ENCODE data around the gene FBN1. TPM values are rescaled to one million over a fixed set of nuclear protein-coding genes. Genes with fewer than 3 reads are reported as not detected.

The FBN1 gene
- total and polyA plus RNA-seq, 8 donors: 83.1 to 144 (median 94.0) TPM

GRCh38 chr15:48421362-48421761, 224.1 kb downstream of the FBN1 start:
- intact Hi-C loops (cut with DNase I): no loop called here
- no peak for TF ChIP-seq CTCF (IDR thresholded peaks at IDR 0.05)
- no peaks in the 10 kb centered on the region for H3K27me3 ChIP-seq

GRCh38 chr15:48419896-48420295, 225.6 kb downstream of the FBN1 start:
- Histone ChIP-seq H3K4me3 (no peak overlapping the region), H3K36me3 (peaks cover 0 to 43% of the 10 kb centered on the region in 2 donors), H3K9me3 (no peaks in the 10 kb centered on the region), H3K27me3 (no peaks in the 10 kb centered on the region), H3K27ac (no peak overlapping the region), H3K4me1 (no peaks in the 10 kb centered on the region)
- intact Hi-C loops (cut with DNase I): no loop called here
- DNase-seq (no peak), ATAC-seq (no peak)
- TF ChIP-seq CTCF (IDR thresholded peaks at IDR 0.05): no peak

More at GRCh38 chr15:48421362-48421761, 224.1 kb downstream of the FBN1 start:
- no peak overlapping the region for H3K4me3 ChIP-seq
- no peaks in the 10 kb centered on the region for H3K4me1 ChIP-seq
- no peak overlapping the region for H3K27ac ChIP-seq
- no peak for DNase-seq
- no peaks in the 10 kb centered on the region for H3K9me3 ChIP-seq
- ATAC-seq: no peak
- peaks cover 0 to 43% of the 10 kb centered on the region in 2 donors for H3K36me3 ChIP-seq

- H3K27ac ChIP-seq: no peak overlapping the region
- TF ChIP-seq CTCF (IDR thresholded peaks at IDR 0.05): no peak
- ATAC-seq (no peak), DNase-seq (no peak)
- peaks cover 0 to 38% of the 10 kb centered on the region in 2 donors for H3K36me3 ChIP-seq
- H3K9me3 ChIP-seq: no peaks in the 10 kb centered on the region
- H3K27me3 ChIP-seq: no peaks in the 10 kb centered on the region
- intact Hi-C loops (cut with DNase I): no loop called here
- H3K4me1 ChIP-seq: no peaks in the 10 kb centered on the region
- no peak overlapping the region for H3K4me3 ChIP-seq
Measured at GRCh38 chr15:48418343-48418742, 227.2 kb downstream of the FBN1 start.

GRCh38 chr15:48416301-48416700, 229.2 kb downstream of the FBN1 start:
- Histone ChIP-seq H3K36me3 (peaks cover 0 to 30% of the 10 kb centered on the region in 2 donors), H3K27me3 (no peaks in the 10 kb centered on the region), H3K4me1 (no peaks in the 10 kb centered on the region), H3K4me3 (no peak overlapping the region), H3K27ac (no peak overlapping the region), H3K9me3 (no peaks in the 10 kb centered on the region)
- DNase-seq (no peak), ATAC-seq (no peak)
- intact Hi-C loops (cut with DNase I): no loop called here
- TF ChIP-seq CTCF (IDR thresholded peaks at IDR 0.05): no peak

GRCh38 chr15:48415036-48415886, 230.2 kb downstream of the FBN1 start:
- Histone ChIP-seq H3K36me3 (peaks cover 0 to 28% of the 10 kb centered on the region in 2 donors), H3K4me3 (no peak overlapping the region), H3K9me3 (no peaks in the 10 kb centered on the region), H3K4me1 (no peaks in the 10 kb centered on the region), H3K27ac (no peak overlapping the region), H3K27me3 (no peaks in the 10 kb centered on the region)
- no peak for TF ChIP-seq CTCF (IDR thresholded peaks at IDR 0.05)
- intact Hi-C loops (cut with DNase I): no loop called here
- ATAC-seq (no peak), DNase-seq (peak in 1 of 4 donors; percentile 36)
